Measurements from ENCODE around the gene DOCK3. TPM values are rescaled to one million over a fixed set of nuclear protein-coding genes. Genes with fewer than 3 reads are reported as not detected.

The DOCK3 gene, protein sequence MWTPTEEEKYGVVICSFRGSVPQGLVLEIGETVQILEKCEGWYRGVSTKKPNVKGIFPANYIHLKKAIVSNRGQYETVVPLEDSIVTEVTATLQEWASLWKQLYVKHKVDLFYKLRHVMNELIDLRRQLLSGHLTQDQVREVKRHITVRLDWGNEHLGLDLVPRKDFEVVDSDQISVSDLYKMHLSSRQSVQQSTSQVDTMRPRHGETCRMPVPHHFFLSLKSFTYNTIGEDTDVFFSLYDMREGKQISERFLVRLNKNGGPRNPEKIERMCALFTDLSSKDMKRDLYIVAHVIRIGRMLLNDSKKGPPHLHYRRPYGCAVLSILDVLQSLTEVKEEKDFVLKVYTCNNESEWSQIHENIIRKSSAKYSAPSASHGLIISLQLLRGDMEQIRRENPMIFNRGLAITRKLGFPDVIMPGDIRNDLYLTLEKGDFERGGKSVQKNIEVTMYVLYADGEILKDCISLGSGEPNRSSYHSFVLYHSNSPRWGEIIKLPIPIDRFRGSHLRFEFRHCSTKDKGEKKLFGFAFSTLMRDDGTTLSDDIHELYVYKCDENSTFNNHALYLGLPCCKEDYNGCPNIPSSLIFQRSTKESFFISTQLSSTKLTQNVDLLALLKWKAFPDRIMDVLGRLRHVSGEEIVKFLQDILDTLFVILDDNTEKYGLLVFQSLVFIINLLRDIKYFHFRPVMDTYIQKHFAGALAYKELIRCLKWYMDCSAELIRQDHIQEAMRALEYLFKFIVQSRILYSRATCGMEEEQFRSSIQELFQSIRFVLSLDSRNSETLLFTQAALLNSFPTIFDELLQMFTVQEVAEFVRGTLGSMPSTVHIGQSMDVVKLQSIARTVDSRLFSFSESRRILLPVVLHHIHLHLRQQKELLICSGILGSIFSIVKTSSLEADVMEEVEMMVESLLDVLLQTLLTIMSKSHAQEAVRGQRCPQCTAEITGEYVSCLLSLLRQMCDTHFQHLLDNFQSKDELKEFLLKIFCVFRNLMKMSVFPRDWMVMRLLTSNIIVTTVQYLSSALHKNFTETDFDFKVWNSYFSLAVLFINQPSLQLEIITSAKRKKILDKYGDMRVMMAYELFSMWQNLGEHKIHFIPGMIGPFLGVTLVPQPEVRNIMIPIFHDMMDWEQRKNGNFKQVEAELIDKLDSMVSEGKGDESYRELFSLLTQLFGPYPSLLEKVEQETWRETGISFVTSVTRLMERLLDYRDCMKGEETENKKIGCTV (N-terminal part only)
- 6.2 TPM for total RNA-seq

GRCh38 chr3:50674349-50675178 is at the start of gene DOCK3:
DOCK3 (plus strand) TSS chr3:50674927; CDS start chr3:50675264, 337 bp downstream.
- ATAC-seq (peak; percentile 92), DNase-seq (ENCODE audit: low spot score) (peak; percentile 65)
- intact Hi-C loops (cut with DNase I) = no loop called here

DNA sequence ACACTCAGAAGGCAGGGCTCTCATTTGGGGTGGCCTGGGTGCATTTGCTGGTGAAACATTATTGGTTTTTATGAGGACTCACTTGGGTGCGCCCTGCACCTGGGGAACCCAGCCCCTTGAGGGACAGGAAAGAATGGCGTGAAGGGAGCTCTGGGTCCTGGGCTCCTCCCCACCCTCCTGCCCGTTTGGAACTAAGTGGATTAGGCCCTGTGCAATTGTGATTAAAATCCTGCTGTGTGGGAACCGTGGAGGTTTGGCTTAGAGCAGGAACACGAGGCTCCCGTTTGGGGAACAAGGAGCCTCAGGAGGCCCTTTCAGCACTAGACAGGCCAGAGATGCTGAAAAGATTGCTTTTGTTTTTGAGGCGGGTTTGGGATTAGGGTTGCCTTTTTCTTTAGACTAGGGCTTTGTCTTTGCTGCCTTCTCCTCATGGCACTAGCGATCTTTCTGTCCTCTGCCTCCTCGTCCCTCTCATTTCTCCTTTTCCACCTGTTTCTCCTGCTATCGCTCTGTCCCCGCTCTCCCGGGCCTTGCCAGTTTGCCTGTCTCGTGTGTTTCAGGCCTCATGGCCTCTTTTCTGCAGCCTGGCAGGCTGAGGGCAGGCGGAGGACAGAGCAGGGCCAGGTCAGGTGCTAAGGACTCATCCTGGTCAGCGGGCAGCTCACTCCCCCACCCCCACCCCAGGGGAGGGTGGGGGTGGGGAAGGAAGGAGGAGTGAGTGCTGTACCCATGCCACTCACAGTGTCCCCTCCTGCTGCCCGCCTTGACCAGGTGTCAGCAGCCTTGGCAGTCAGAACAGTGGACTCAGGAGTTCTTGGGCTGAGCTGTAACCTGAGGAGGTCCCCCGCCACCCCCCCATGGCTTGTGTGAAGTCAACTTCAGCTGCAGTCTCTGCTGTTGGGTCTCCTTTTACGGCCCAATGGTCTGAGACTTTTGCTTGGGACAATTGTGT is 49.2 kb upstream of the DOCK3 start:
- intact Hi-C loops (cut with DNase I) = loop anchor here (10.0 kb wide), 1 partner anchor 759 kb away; the partner anchor contains the start of gene MANF
- DNase-seq (ENCODE audit: low spot score) = no peak
- ATAC-seq = no peak

GRCh38 chr3:50626401-50626800 is 48.3 kb upstream of the DOCK3 start:
- intact Hi-C loops (cut with DNase I) = loop anchor here (10.0 kb wide), 1 partner anchor 758 kb away; the partner anchor contains the start of gene MANF
- ATAC-seq = no peak
- no peak for DNase-seq (ENCODE audit: low spot score)

DNA sequence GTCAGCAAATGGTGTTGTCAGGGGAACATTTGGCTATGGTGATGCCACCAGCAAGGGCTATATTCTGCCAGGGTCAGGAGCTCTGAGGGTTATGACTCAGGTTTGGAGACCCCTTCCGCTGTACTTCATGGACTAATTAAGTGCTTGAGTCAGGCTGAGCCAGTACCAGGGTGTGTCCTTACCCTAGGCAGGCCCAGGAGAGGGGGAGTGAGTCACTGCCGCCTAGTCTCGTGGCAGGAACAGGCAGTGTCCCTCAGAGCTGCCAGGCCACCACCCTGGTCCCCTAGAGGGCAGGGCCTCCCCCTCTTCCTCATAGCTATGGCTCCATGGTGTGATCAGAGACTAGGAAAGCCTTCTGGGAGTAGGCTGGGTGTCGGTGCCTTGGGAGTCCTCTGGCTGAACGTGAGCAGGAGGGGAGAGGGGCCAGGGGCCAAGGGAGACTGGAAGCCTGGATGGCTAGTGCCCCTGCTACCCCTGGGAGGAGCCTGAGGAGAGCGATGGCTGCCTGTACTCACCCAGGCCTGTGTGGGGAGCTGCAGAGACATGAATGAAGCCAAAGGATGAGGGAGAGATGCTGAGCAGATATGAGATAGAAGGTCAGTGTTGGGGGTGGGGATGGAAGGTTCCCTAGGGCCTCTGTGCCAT is 47.2 kb upstream of the DOCK3 start:
- intact Hi-C loops (cut with DNase I) = loop anchor here (10.0 kb wide), 1 partner anchor 757 kb away; the partner anchor contains the start of gene MANF
- no peak for DNase-seq (ENCODE audit: low spot score)
- ATAC-seq = peak; percentile 21

- intact Hi-C loops (cut with DNase I) = loop anchor here (10.0 kb wide), 1 partner anchor 756 kb away; the partner anchor contains the start of gene MANF
These were observed 46.1 kb upstream of the DOCK3 start for GRCh38 chr3:50628601-50629000.

GRCh38 chr3:50630394-50630793 is 44.3 kb upstream of the DOCK3 start:
- ATAC-seq = no peak
- DNase-seq (ENCODE audit: low spot score) = no peak
- intact Hi-C loops (cut with DNase I) = no loop called here

More at GRCh38 chr3:50628601-50629000, 46.1 kb upstream of the DOCK3 start:
- no peak for ATAC-seq
- DNase-seq (ENCODE audit: low spot score) = no peak

GRCh38 chr3:50630877-50631276 is 43.9 kb upstream of the DOCK3 start:
- ATAC-seq = no peak

GRCh38 chr3:50632450-50632849 is 42.3 kb upstream of the DOCK3 start:
- intact Hi-C loops (cut with DNase I) = no loop called here
- DNase-seq (ENCODE audit: low spot score) (no peak), ATAC-seq (no peak)

More at GRCh38 chr3:50630877-50631276, 43.9 kb upstream of the DOCK3 start:
- intact Hi-C loops (cut with DNase I) = no loop called here
- DNase-seq (ENCODE audit: low spot score) = no peak

GRCh38 chr3:50633230-50633790 is 41.4 kb upstream of the DOCK3 start:
- no peak for ATAC-seq
- no peak for DNase-seq (ENCODE audit: low spot score)
- intact Hi-C loops (cut with DNase I) = no loop called here

- intact Hi-C loops (cut with DNase I) = no loop called here
- no peak for ATAC-seq
These were observed 39.7 kb upstream of the DOCK3 start for GRCh38 chr3:50635066-50635465.

DNA sequence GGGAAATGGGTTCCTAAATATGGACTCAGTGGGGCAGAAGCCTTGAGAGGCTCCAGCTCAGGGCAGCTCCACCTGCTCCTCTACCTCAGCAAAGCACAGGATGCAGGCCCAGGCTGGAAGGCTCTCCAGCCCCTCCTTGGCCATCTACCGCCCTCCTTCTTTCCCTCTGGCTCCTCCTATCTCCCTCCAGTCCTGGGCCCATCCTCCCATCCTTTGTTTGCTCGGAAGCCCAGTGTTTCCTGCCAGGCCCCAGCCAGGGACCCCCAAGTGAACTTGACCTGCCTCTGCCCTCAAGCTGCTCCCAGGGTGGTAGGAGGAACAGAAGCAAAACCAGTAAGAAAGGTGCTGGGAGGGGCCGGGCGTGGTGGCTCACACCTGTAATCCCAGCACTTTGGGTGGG is 37.7 kb upstream of the DOCK3 start:
- intact Hi-C loops (cut with DNase I) = no loop called here
- DNase-seq (ENCODE audit: low spot score) (no peak), ATAC-seq (no peak)

More at GRCh38 chr3:50635066-50635465, 39.7 kb upstream of the DOCK3 start:
- no peak for DNase-seq (ENCODE audit: low spot score)

GRCh38 chr3:50637945-50638344 is 36.8 kb upstream of the DOCK3 start:
- ATAC-seq = no peak
- DNase-seq (ENCODE audit: low spot score) = no peak
- intact Hi-C loops (cut with DNase I) = no loop called here

DNA sequence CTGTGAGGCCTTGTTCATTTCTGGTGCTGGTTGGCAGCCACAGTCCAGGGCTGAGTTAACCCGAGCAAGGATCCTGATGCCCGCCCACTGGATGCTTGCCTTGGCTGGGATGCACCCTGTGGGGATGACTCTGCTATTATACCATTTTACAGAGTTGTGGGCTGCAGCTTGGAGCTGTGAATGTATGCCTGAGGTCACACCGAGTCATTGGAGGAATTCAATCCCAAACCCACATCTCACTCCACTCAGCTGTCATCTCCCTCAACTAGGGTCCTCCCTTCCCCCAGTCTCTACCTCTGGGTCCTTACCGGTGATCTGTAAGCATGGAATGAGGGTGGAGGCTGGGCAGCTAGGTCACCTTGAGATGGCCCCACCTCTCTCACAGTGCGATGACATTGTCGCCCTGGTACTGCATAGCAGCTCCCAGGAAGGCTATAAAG is 35.7 kb upstream of the DOCK3 start:
- ATAC-seq = no peak
- no peak for DNase-seq (ENCODE audit: low spot score)
- intact Hi-C loops (cut with DNase I) = no loop called here

DNA sequence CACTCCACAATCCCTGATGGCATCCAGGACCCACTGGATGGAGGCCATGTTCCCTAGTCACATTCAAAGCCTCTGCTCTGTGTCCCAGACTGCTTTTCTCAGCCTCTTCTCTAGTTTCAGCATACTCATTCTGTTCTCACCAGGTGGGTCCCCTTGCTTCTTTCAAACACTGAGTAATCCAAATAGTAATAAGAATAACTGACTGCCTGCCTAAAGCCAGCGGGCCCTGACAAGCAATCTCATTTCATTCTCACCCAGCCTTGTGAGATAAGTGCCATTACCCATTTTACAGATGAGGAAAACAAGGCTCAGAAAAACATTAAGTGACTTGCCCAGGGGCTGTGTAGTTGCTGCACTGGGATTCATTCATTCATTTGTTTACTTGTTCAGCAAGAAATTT is 32.3 kb upstream of the DOCK3 start:
- ATAC-seq (no peak), DNase-seq (ENCODE audit: low spot score) (no peak)
- intact Hi-C loops (cut with DNase I) = no loop called here

DNA sequence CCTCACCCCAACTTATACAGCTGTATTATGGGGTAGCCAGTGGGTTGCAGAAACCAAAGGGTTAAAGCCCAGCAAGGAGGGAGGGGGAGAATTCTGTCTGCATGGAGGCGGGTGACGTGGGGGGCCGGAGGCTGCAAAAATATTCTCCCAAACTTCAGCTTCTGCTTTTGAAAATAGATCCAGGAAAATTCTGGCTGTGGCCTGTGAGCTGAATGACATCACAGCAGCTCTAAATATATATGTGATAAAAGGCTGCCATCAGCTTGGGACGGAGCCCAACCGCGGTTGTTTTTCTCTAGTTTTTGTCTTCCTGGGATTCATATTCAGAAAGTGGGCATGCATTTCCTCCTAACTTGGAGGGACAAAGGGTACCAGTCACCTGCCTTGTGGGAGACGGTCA is 30.2 kb upstream of the DOCK3 start:
- ATAC-seq (no peak), DNase-seq (ENCODE audit: low spot score) (no peak)
- intact Hi-C loops (cut with DNase I) = no loop called here

DNA sequence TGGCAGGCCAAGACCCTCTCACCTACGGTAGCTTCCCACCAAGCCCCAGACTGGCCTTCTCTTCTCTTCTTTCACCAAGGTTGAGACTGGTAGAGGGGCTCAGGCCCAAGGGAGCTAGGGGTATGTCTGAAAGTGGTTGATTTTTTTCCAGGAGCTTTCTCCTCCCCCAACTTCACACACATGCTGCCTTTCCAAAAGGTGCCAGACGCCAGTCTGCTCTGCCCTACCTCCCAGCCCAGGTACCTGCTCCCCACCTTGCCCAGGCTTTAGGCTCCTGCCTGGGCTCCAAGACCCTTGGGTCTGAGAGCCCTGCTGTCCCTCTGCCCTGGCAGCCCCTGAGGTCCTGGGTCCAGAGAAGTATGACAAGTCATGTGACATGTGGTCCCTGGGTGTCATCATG is 29.3 kb upstream of the DOCK3 start:
- ATAC-seq = no peak
- intact Hi-C loops (cut with DNase I) = loop anchor here (5.0 kb wide), 1 partner anchor 188 kb away; no protein-coding TSS in a partner anchor

More for the DNA sequence above, 29.3 kb upstream of the DOCK3 start:
- no peak for DNase-seq (ENCODE audit: low spot score)

Measured in sciatic nerve (tissue), 2 donors.